GM21367 (cell line): ENCODE data around the gene AGR3.

Experiments
- ATAC-seq: cut with Tn5 transposase; IDR thresholded peaks from one replicate; pipeline ENCODE4 v1.9.1; 2021; ENCODE audit not compliant: unreplicated experiment

Gene AGR3

DNA sequence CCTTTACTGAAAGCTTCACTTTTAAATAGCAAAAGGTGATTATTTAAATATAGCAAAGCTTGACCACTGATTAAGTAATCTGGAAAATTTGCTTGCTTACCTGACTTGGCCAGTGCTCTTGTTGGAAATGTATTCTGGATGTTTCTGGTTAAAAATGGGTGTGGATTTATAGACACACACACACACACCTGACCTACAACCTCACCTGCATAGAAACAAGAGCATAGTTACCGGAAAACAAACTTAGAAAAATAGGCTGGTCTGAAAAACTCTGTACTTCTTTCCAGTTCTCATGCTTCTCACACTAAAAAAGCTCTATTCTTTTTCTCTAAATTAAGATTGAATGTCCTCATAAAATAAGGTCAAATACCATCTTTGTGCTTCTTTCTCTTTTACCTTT, at the start of gene AGR3:
AGR3 (minus strand) TSS at position 140 of the 400 bp plus-strand sequence. CDS start 3,365 bp downstream, outside the sequence.
- ATAC-seq: no peak

DNA sequence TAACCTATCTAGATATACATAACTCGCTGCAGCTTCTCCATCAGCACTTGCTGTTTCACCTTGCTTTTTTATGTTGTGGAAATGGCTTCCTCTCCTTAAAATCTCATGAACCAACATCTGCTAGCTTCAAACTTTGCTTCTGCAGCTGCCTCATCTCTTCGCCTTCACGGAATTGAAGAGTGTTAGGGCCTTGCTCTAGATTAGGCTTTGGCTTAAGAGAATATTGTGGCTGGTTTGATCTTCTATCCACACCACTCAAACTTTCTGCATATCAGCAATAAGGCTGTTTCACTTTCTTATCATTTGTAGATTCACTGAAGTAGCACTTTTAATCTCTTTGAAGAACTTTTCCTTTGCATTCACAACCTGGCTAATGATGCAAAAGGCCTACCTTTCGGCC, 49.2 kb upstream of the AGR3 start:
- ATAC-seq: no peak

DNA sequence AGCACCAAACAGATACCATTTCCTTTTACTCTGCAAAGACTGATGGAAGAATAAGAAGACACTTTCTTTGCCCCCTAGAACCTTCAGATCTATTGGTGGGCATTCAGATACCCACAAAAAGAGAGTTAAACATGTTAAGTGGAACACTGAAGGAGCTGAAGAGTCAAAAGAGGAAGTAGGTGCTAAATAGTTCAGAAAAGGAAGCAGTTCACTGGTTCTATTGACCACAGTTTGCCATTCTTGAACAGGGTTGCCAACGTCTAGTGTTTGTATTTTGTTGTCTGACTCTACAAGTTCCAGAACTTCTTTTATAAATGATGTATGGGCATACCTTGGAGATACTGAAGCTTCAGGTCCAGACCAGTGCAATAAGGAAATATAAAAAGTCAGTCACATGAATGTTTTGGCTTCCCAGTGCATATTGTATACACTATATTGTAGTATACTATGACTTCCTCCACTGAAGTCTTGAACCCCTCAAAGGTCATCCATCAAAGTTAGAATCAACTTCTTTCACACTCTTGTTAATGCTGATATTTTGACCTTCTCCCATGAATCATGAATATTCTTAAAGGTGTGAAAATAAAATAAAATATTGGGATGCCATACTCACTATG, 47.5 kb upstream of the AGR3 start:
- peak; percentile 90 for ATAC-seq

DNA sequence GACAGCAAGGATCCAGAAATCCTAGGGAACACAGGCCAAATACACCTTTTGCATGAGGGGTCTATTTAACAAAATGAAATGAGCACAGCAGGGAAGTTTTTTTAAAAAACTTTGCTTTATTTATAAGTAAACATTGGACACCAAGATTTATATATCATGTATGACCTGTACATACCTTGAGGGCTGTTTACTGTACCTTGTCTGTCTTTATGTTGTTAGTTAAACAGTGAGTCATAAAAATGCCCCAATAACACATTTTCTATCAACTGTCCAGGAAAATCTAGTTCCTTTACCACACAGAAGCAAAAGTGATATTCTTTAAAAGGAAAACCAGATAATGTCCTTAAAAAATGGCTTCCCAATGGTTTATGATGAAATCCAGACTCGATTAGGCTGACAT, 45.1 kb upstream of the AGR3 start:
- ATAC-seq: no peak

DNA sequence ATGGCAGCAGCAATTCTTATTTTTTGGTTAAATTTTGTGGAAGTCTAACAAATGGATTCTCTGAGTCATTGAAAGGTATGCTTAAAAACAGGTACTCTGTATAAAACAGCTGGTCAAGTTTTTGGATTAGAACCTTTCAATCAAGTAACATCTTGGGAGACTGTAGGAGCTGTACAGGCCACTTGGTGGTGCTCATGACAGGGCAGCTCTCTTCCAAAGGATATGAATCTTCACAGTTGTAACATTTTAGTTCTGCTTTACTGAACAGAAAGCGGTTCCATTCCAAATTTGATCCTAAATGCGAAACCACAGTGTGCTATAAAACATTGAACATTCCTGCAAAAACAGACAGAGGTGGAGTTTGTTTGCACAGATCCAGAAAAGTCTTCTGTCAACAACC, 44.5 kb upstream of the AGR3 start:
- no peak for ATAC-seq

DNA sequence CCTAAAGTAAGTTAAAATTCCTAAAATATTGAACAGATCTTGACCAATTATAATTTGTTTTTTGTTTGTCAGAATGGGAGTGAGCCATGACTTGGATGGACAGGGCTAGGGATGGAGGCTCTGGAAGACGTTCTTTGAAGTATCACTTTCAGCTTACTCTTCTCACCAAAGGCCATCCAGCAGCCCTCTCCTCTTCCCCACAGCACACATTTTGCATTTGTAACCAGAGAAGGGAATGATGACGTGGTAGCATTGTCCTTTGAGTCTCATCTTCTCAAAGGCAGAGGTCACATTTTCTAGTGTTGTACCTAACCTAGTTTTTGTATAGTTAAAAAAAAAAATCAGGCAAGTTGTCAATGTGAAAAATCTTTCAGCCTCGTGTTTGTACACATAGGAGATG, 43.8 kb upstream of the AGR3 start:
- ATAC-seq: no peak

DNA sequence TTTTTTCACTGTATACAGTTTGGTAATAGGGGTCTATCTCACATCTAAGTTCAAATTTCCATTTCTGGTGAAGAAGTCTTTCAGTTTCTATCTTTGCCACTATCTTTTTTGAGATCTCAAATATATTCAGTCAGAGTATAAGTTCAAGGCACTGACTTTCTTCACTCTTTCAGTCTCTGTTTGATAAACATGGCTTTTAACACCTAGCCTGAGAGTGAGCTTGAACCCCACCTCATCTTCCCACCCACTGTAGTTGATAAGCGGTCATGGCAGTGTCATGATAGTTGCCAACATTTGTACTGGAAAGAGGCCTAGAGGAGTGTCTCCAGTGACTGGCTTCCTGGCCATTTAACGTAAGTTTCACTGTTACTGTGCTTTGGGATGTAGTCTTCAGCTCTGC, 41.2 kb upstream of the AGR3 start:
- ATAC-seq: no peak

DNA sequence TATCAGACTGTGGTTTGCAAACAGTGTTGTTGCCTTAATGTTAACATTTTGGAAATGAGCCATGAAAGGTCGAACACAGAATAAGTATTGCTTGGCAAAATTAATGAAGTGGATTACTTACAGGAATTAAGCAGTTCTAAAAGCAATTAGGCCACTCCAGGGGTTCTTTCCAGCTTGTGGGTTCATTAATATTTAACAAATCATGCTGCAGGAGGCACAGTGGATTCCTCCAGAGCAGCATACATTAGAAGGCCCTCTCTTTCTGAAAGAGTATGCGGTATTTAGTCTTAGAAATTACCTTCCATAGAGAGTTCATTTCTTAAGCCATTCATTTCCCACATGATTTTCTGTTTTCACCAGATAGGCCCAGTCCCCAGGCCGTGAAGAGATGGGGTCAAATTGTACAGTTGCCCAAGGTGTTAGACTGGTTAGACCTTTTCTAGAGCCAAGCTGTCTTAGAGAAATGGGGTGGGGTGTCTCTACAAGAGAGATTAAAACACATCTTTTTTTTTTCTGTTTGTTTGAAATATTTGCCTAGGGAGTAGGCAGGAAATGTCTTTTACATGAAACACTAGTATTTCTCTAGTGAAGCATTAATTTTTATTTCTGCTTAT, 40.0 kb upstream of the AGR3 start:
- no peak for ATAC-seq

DNA sequence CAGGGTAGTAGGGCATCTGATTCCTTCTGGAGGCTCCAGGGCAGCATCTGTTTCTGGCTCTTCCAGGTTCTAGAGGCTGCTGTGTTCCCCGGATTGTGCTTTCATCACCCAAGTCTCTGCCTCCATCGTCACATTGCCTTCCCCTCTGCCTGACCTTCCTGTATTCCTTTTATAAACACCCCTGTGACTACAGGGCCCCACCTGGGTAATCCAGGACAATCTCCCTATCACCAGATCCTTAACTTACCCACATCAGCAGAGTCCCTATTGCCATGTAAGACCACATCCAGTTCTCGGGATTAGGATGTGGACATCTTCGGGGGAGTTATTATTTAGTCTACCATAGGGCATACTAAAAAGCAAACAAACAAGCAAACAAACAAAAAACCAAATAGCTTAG, 39.4 kb upstream of the AGR3 start:
- ATAC-seq: no peak

DNA sequence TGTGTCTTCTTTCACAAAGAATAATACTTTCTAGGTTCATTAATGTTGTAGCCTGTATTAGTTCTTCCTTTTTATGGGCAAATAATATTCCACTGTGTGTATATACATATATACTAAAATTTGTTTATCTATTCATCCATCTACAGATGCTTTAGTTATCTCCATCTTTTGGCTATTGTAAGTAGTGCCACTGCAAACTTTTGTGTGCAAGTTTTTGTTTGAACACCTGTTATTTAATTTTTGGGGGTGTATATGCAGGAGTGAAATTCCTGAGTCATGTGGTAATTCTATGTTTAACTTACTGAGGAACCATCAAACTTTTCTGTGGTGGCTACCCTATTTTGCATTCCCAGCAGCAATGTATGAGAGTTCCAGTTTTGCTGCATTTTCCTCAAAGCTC, 37.7 kb upstream of the AGR3 start:
- ATAC-seq: no peak

DNA sequence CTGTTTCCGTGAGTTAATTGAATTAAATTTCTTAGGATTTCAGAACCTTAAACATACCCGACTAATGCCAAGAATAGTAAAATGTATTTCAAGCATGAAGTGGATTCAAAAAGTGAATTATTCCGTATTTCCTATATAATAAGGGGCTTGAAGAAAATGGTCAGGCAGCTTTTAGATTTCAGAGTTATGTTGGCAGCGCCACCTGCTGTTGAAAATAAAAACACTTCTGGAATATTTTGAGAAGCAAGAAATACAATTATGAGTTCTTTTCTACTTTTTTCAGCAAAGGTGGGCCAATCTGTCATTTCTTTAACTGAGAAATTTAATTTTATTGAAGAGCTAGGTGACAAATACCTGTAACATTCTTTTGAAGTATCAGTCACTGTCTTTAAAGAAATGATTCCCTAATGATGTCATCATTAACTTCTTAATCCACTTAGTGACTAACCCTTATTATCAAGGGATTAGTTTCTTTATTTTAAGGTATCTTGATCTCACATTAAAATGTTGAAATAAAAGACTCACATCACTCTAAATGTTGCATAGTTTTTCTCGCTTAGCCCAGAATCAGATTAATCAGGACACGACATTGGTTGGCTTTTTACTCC, 36.6 kb upstream of the AGR3 start:
- no peak for ATAC-seq

DNA sequence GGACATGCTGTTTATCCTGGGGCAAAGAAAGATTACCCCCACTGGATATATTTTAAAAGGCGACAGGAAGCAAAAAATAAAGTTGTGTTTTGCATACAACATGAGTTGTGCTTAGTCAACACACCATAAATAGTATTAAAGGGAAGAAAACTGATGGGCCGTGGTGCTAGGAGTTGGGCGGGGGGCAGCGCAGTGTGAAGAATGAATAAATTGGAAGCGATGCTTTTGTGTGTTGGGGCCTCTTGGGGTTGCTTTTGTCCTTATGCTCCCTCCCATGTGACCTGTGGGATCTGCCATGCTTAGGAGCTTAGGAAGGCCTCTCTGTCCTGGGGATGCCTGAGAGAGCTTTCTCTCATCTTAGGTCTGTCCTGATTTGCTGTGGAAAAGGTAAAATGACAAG, 35.0 kb upstream of the AGR3 start:
- no peak for ATAC-seq

DNA sequence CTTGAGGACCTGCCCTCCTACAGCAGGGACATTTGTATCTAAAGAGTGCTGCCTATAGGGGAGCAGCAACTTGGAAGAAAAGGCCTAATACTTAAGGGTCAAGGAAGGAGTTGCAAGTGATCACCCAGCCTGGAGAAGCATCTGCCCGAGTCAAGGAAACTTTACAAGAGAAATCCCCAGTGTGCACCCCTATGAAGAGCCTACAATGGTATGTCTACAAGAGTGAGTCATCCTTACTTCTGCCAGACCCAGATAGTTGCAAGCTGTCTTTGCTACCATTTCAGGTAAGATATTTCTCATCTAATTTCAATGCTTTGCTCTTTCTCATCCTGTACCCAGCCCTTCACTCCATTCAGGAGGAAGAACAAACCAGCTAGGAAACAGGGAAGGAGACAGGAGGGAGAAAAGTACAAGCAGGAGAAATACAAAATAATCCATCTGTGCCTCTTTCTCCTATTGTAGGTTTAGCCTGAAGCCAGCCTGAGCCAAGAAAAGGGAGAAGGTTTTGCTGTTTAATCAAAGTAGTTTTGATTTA, 34.4 kb upstream of the AGR3 start:
- no peak for ATAC-seq

DNA sequence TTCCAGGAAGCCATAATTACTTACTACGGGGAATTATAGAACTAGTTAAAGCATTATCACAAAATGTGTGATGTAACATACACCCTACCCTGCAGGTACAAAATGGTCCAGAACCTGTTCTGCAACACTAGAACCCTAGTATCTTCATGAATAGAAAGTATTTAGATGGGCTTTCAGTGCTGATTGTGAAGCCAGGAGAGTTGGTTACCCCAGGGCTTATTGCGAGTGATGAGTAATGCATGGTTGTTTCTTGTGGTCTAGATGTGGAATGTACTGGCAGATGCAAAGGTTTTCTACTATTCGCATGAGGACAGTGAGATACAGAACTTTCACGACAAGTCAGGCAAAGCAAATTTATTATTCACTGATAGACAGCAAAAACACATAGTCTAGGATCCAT, 33.6 kb upstream of the AGR3 start:
- ATAC-seq: no peak

DNA sequence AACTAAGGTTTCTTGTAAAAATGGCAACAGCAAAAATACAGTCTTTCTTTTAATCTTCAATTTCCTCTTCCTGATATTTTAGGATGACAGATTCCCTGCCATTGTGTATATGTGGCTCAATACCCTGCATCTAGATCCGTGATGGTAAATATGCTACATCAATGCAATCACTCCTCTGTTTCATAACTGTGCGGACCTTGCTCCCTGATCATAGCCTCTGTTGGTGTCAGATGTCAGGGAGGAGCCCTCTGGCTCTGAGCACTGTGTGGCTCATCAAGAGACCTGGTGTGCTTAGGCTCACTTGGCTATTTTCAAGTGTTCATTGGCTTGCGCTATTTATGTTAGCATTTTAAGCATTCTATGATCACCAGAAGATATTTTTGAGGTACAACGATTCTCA, 33.0 kb upstream of the AGR3 start:
- ATAC-seq: no peak

DNA sequence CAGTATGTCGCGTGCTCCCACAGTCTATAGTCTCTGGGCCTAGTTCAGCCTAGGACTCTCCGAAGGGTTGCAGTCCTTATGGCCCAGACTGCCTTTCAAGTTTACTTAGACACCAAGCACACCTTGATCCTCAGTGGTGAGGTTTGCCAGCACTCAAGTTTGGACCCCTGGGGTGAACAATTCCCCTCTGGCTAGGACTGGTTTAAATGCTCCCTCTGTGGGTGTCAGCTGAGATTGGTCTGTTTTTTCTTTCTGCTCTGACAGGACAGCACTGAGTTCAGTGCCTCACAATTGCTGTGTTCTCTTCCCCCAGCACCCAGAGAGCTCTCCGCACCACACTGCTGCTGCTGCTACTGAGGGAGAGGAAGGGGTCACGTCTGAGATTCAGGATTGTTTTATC, 31.9 kb upstream of the AGR3 start:
- no peak for ATAC-seq

DNA sequence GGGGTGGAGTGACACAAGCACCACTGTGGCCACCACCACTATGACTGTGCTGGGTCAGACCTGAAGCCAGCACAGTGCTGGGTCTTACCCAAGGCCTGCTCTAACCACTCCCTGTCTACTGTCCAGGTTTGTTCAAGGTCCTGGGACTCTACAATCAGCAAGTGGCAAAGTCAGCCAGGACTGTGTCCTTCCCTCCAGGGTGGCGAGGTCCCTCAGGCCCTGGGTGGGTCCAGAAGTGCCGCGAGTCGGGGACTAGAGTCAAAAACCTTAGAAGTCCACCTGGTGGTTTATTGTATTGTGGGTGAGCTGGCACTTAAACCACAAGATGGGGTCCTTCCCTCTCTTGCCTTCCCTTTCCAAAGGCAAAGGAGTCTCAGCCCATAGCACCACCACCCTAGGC, 30.8 kb upstream of the AGR3 start:
- ATAC-seq: no peak

DNA sequence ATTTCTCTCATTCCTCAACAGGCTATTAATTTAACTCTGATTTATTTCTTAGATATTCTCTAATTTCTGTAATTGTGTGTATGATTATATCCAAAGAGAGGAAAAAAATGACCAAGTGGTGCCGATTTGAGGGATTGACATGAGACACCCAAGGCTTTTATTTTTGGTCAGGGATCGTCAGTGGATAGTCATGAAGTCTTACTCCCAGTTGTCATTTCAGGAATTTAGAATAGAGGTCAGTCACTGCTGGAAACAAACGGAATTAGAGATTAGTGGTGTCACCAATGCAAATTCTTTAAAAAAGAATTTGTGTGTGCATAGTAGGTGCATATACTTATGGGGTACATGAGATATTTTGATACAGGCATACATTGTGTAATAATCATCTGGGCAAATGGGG, 26.8 kb upstream of the AGR3 start:
- ATAC-seq: no peak

DNA sequence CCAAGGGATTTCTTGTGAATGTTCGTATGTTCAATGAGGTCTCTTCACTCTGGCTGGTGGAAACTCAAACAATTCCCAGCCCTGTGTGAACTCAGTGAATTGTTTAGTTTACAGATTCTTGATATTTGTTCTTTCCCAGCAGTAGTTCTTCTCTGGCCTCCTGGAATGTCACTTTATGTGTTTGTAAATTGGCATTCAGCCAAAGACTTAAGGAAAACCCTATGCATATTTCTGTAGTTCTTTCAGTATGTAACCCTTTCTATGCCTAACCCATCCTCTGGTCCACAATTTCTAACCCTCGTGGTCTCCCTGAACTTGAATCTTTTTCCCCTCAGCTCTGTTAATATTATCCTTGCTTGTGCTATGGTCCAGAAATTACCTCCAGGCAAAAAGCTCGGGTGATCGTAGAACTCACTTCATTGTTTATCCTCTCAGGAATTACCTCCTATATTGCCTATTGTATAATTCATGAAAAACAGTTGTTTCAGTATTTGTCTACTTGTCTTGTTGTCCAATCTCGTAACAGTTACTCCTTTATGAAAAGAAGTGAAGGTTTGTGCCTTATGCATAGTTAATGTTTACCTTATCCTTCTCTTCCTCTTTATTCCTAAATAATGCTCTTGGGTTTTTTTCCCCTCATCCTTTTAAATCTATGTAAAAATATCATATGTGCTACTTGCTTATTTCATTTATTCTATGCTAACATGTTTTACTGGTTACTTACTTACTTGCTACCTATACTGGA, 23.7 kb upstream of the AGR3 start:
- no peak for ATAC-seq

DNA sequence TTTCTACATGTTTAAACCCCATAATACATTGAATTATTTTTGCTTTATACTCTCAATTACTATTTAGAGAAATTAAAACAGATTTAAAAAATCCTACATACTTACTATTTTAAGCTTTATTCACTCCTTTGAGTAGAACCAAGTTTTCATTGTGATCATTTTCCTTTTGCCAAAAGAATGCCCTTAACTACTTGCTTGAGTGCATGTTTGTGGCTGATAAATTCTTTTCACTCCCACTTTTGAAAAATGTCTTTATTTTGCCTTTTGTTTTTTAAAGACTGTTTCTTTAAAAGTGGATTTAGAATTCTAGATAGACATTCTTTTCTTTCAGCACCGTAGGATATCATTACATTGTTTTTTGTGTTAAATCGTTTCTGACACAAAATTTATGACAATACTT, 22.3 kb upstream of the AGR3 start:
- no peak for ATAC-seq

DNA sequence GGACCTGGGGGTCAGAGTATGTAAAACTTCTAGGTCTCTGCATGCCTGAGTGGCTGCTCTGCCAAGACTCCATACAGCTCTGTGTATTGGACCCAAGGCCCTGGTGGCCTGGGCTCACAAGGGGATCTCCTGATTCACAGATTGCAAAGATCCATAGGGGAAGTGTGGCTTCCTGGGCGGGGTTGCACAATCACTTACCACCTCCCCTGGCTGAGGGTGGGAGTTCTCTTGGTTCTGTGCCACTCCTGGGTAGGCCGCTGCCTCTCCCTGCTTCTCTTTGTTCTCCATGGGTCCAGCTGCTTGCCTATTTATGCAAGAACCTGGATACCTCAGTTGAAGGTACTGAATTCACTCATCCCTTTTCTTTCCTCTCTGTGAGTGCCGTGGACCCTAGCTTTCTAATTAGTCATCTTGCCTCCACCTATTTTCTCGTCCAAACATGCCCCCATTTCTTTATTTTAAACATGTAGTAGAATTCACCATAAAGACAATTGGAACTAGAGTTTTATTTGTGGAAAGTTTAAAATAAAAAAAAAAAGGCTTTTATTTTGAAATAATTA, 18.5 kb upstream of the AGR3 start:
- no peak for ATAC-seq
